ENCODE data around the gene STX18.
"Not testable (repeated sequence)": the region's sequence is repeated elsewhere in the genome, so short reads cannot be mapped to it uniquely, and the experiment has no call there.

STX18 gene

DNA sequence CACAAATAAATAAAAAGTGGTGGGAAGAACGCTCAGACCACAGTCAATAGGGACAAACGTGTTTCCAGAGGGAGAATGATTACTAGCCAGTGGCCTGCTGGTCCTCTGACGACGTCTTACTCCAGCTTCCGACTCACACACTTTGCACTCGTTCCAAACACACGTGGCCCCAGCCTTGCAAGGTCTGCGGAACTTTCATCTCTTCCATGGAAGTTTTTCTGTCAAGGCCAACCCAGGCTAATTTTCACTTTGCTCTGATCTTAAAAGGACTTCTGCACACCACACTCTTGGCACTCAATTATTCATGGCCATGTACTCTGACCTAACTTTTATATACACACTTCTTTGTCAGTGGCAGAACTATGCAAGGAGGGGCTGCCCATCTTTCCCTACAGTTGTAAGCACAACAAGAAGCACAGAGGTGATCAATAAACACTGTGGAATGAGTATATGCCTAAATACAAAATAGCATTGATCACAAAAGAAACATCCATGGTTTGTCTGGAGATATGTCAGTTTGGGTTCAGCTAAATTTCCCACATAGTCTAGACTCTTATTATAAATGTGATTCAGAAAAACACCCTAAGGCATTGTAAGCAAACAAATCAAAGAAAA lies 69.4 kb downstream of the STX18 start:
- H3K36me3 Mint-ChIP-seq (ENCODE audit: low read depth) = peaks cover 27% of the 10 kb centered on the region
- H3K27ac Mint-ChIP-seq = no peak overlapping the region
- DNase-seq = no peak
- H3K4me3 Mint-ChIP-seq = no peak overlapping the region
- no peaks in the 10 kb centered on the region for H3K9me3 Mint-ChIP-seq
- TF ChIP-seq, protein P1, sequence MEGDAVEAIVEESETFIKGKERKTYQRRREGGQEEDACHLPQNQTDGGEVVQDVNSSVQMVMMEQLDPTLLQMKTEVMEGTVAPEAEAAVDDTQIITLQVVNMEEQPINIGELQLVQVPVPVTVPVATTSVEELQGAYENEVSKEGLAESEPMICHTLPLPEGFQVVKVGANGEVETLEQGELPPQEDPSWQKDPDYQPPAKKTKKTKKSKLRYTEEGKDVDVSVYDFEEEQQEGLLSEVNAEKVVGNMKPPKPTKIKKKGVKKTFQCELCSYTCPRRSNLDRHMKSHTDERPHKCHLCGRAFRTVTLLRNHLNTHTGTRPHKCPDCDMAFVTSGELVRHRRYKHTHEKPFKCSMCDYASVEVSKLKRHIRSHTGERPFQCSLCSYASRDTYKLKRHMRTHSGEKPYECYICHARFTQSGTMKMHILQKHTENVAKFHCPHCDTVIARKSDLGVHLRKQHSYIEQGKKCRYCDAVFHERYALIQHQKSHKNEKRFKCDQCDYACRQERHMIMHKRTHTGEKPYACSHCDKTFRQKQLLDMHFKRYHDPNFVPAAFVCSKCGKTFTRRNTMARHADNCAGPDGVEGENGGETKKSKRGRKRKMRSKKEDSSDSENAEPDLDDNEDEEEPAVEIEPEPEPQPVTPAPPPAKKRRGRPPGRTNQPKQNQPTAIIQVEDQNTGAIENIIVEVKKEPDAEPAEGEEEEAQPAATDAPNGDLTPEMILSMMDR (IDR thresholded peaks at IDR 0.05) = no peak
- H3K27me3 Mint-ChIP-seq (ENCODE audit: low read depth, poor library complexity) = no peaks in the 10 kb centered on the region
- peaks cover 5% of the 10 kb centered on the region for H3K4me1 Mint-ChIP-seq

- Mint-ChIP-seq H3K27me3 (ENCODE audit: low read depth, poor library complexity) (no peaks in the 10 kb centered on the region), H3K4me1 (peaks cover 5% of the 10 kb centered on the region), H3K9me3 (peaks cover 10% of the 10 kb centered on the region), H3K36me3 (ENCODE audit: low read depth) (peaks cover 39% of the 10 kb centered on the region), H3K27ac (no peak overlapping the region), H3K4me3 (no peak overlapping the region)
- TF ChIP-seq, protein P1 (IDR thresholded peaks at IDR 0.05) = no peak
- DNase-seq = no peak
These were observed 70.7 kb downstream of the STX18 start for GRCh38 chr4:4471195-4471594.

GRCh38 chr4:4470208-4470607 lies 71.6 kb downstream of the STX18 start:
- no peak for DNase-seq
- TF ChIP-seq, protein P1 (IDR thresholded peaks at IDR 0.05) = no peak
- Mint-ChIP-seq H3K4me3 (no peak overlapping the region), H3K36me3 (ENCODE audit: low read depth) (peaks cover 49% of the 10 kb centered on the region), H3K9me3 (peaks cover 18% of the 10 kb centered on the region), H3K4me1 (peaks cover 5% of the 10 kb centered on the region), H3K27ac (no peak overlapping the region), H3K27me3 (ENCODE audit: low read depth, poor library complexity) (no peaks in the 10 kb centered on the region)

DNA sequence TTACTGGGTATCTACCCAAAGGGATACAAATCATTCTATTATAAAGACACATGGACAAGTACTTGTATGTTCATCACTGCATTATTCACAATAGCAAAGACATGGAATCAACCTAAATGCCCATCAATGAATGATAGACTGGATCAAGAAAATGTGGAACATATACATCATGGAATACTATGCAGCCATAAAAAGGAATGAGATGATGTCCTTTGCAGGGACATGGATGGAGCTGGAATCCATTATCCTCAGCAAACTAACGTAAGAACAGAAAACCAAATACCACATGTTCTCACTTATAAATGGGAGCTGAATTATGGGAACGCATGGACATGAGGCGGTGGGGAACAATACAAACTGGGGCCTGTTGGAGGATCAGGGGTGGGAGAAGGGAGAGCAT lies 76.6 kb downstream of the STX18 start:
- not testable (repeated sequence) for H3K4me3 Mint-ChIP-seq; H3K4me1 Mint-ChIP-seq; H3K27ac Mint-ChIP-seq; H3K27me3 Mint-ChIP-seq (ENCODE audit: low read depth, poor library complexity); DNase-seq
- peaks cover 57% of the 10 kb centered on the region for H3K36me3 Mint-ChIP-seq (ENCODE audit: low read depth)
- H3K9me3 Mint-ChIP-seq = peaks cover 21% of the 10 kb centered on the region

DNA sequence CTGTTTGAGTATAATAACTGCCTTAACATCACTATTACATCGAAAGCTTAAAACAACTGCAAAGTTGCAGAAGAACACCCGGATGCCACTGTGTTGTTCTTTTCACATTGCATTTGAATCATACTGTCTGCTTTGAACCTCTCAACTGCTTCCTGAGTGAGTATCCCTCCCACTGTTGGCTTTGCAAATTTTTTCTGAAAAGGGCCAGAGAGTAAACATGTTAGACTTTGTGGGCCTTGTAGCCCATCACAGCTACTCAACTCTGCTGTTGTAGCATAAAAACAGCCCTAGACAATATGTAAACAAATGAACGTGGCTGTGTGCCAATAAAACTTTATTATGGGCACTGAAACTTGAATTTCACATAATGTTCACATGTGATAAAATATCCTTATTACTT lies 78.9 kb downstream of the STX18 start:
- H3K27ac Mint-ChIP-seq = no peak overlapping the region
- H3K27me3 Mint-ChIP-seq (ENCODE audit: low read depth, poor library complexity) = no peaks in the 10 kb centered on the region
- H3K9me3 Mint-ChIP-seq = peaks cover 21% of the 10 kb centered on the region
- peaks cover 48% of the 10 kb centered on the region for H3K36me3 Mint-ChIP-seq (ENCODE audit: low read depth)
- DNase-seq = no peak
- H3K4me3 Mint-ChIP-seq = no peak overlapping the region
- TF ChIP-seq, protein P1 (IDR thresholded peaks at IDR 0.05) = no peak
- peaks cover 7% of the 10 kb centered on the region for H3K4me1 Mint-ChIP-seq

- Mint-ChIP-seq H3K9me3 (peaks cover 17% of the 10 kb centered on the region), H3K27me3 (ENCODE audit: low read depth, poor library complexity) (no peaks in the 10 kb centered on the region), H3K27ac (peak overlapping the region; percentile 23), H3K4me3 (no peak overlapping the region), H3K4me1 (peaks cover 7% of the 10 kb centered on the region), H3K36me3 (ENCODE audit: low read depth) (peaks cover 37% of the 10 kb centered on the region)
- TF ChIP-seq, protein P1 (IDR thresholded peaks at IDR 0.05) = no peak
- DNase-seq = no peak
These were observed 80.0 kb downstream of the STX18 start for GRCh38 chr4:4461850-4462249.

Measured in nephron progenitor cell (in vitro differentiated cells).